PC-9 (cell line): Measurements from ENCODE around the gene OR51E2. TPM values are rescaled to one million over a fixed set of nuclear protein-coding genes. Genes with fewer than 3 reads are reported as not detected.

Source experiments
- BruUV-seq: library from RNA; stranded (reverse); fragments of 400-500 nt; replicated peaks from 2 replicates; lab custom pipeline; 2021; lab: Mats Ljungman, UMichigan
- CTCF ChIA-PET: fragments of 300-600 bp; sonication (Branson Sonifier 250); formaldehyde crosslinking; loops from one replicate; lab custom pipeline; 2022; ENCODE audit warnings: antibody characterized with exemption; lab: Charles Lee
- POLR2A ChIA-PET: fragments of 300-600 bp; sonication (Branson Sonifier 250); formaldehyde crosslinking; loops from one replicate; lab custom pipeline; 2022; ENCODE audit warnings: antibody characterized with exemption; ENCODE audit not compliant: unreplicated experiment; lab: Charles Lee
- DNase-seq, 2 experiments: peaks; one replicate each; pipeline versions ENCODE4 v3.0.0 to v3.0.0-alpha.2; 2015 to 2022; ENCODE audit warnings: mixed read lengths in 1 of 2
- H2AFZ ChIP-seq: fragments of 200-600 bp; sonication (generic); 2 replicates; pipeline ENCODE4 v1.8.1; 2017; ENCODE audit warnings: antibody characterized with exemption
- H3F3A ChIP-seq: fragments of 200-600 bp; sonication (generic); 2 replicates; pipeline ENCODE4 v1.8.1; 2017; ENCODE audit warnings: antibody characterized with exemption, mild to moderate bottlenecking, low read depth; ENCODE audit not compliant: insufficient read depth
- H3K27ac ChIP-seq: fragments of 200-600 bp; sonication (generic); 2 replicates; pipeline ENCODE4 v1.6.1; 2016; ENCODE audit warnings: mixed run types
- H3K27me3 ChIP-seq: fragments of 200-600 bp; sonication (generic); 2 replicates; pipeline ENCODE4 v1.6.1; 2016; ENCODE audit warnings: low read depth, mixed run types; ENCODE audit not compliant: insufficient read depth
- H3K36me3 ChIP-seq: fragments of 200-600 bp; sonication (generic); 2 replicates; pipeline ENCODE4 v1.6.1; 2016; ENCODE audit warnings: low read depth, mixed run types
- H3K4me1 ChIP-seq: fragments of 200-600 bp; sonication (generic); replicated peaks from 2 replicates; pipeline ENCODE4 v1.6.1; 2016; ENCODE audit warnings: mixed run types; ENCODE audit not compliant: insufficient read depth
- H3K4me2 ChIP-seq: fragments of 200-600 bp; sonication (generic); 2 replicates; pipeline ENCODE4 v1.6.1; 2017; ENCODE audit warnings: mixed run types
- H3K4me3 ChIP-seq: fragments of 200-600 bp; sonication (generic); 2 replicates; pipeline ENCODE4 v1.6.1; 2016; ENCODE audit warnings: mixed run types
- H3K79me2 ChIP-seq: fragments of 200-600 bp; sonication (generic); 2 replicates; pipeline ENCODE4 v1.6.1; 2017; ENCODE audit warnings: low read depth, mixed run types
- H3K9me2 ChIP-seq: fragments of 200-600 bp; sonication (generic); 2 replicates; pipeline ENCODE4 v1.8.1; 2017; ENCODE audit warnings: mild to moderate bottlenecking; ENCODE audit not compliant: insufficient read depth
- H3K9me3 ChIP-seq: fragments of 200-600 bp; sonication (generic); 2 replicates; pipeline ENCODE4 v1.8.1; 2016; ENCODE audit warnings: low read depth; ENCODE audit not compliant: insufficient read depth
- H4K20me1 ChIP-seq: fragments of 200-600 bp; sonication (generic); 2 replicates; pipeline ENCODE4 v1.8.1; 2017; ENCODE audit not compliant: insufficient read depth
- CTCF ChIP-seq: fragments of 200-600 bp; sonication (generic); conservative IDR thresholded peaks from 2 replicates; pipeline ENCODE4 v1.6.1; 2017; ENCODE audit warnings: mixed run types, antibody characterized with exemption, mild to moderate bottlenecking, moderate library complexity
- EZH2 ChIP-seq: fragments of 200-600 bp; sonication (generic); IDR thresholded peaks from 2 replicates; pipeline ENCODE4 v1.8.0; 2017; ENCODE audit warnings: antibody characterized with exemption, low read depth
- intact Hi-C: fragments of 100-400 bp; cut with micrococcal nuclease; formaldehyde crosslinking; loops from one replicate; pipeline ENCODE4 v1.10.0; 2022; ENCODE audit not compliant: unreplicated experiment
- total RNA-seq: library from RNA; stranded (reverse); gene quantifications from 2 replicates; pipeline ENCODE4 v1.2.3, GENCODE V29; 2021

The OR51E2 gene
- total RNA-seq, 1 experiment from 2014 or later = not detected

- no peak within 1 kb of the TSS for H3K4me3 ChIP-seq
- H2AFZ ChIP-seq = no peak within 1 kb of the TSS
- no TSS peak for BruUV-seq
- H3F3A ChIP-seq = no peaks in the 10 kb centered on the region
- H3K4me2 ChIP-seq = no peak within 1 kb of the TSS
- no peak within 1 kb of the TSS for H3K27ac ChIP-seq
- intact Hi-C loops = no loop called here
- no peaks in the 10 kb centered on the region for H3K79me2 ChIP-seq
- no peaks in the 10 kb centered on the region for H3K27me3 ChIP-seq
- ChIA-PET CTCF (no interaction called here), POLR2A (no interaction called here)
- no peaks in the 10 kb centered on the region for H3K9me3 ChIP-seq
- no peaks in the 10 kb centered on the region for H3K36me3 ChIP-seq
- DNase-seq = no peak
- TF ChIP-seq CTCF (no peak), EZH2 (no peak)
- no peaks in the 10 kb centered on the region for H3K9me2 ChIP-seq
- no peaks in the 10 kb centered on the region for H4K20me1 ChIP-seq
- H3K4me1 ChIP-seq = no peaks in the 10 kb centered on the region
Measured at GRCh38 chr11:4704054-4704789, 6.6 kb upstream of the OR51E2 start, which contains the start of gene MMP26. Gene MMP26 (plus strand): TSS chr11:4704784.

GRCh38 chr11:4700436-4700820 is 2.8 kb upstream of the OR51E2 start:
- H3F3A ChIP-seq = no peaks in the 10 kb centered on the region
- H3K4me1 ChIP-seq = no peaks in the 10 kb centered on the region
- BruUV-seq = no TSS peak
- no peaks in the 10 kb centered on the region for H4K20me1 ChIP-seq
- intact Hi-C loops = no loop called here
- no peak overlapping the region for H3K4me3 ChIP-seq
- no peaks in the 10 kb centered on the region for H3K79me2 ChIP-seq
- no peak for DNase-seq
- no peaks in the 10 kb centered on the region for H3K36me3 ChIP-seq
- ChIA-PET CTCF (no interaction called here), POLR2A (no interaction called here)
- no peak overlapping the region for H3K27ac ChIP-seq
- H3K4me2 ChIP-seq = no peak overlapping the region
- H2AFZ ChIP-seq = no peak overlapping the region
- no peaks in the 10 kb centered on the region for H3K9me3 ChIP-seq
- no peaks in the 10 kb centered on the region for H3K27me3 ChIP-seq
- TF ChIP-seq CTCF = no peak
- no peak for TF ChIP-seq EZH2
- no peaks in the 10 kb centered on the region for H3K9me2 ChIP-seq

DNA sequence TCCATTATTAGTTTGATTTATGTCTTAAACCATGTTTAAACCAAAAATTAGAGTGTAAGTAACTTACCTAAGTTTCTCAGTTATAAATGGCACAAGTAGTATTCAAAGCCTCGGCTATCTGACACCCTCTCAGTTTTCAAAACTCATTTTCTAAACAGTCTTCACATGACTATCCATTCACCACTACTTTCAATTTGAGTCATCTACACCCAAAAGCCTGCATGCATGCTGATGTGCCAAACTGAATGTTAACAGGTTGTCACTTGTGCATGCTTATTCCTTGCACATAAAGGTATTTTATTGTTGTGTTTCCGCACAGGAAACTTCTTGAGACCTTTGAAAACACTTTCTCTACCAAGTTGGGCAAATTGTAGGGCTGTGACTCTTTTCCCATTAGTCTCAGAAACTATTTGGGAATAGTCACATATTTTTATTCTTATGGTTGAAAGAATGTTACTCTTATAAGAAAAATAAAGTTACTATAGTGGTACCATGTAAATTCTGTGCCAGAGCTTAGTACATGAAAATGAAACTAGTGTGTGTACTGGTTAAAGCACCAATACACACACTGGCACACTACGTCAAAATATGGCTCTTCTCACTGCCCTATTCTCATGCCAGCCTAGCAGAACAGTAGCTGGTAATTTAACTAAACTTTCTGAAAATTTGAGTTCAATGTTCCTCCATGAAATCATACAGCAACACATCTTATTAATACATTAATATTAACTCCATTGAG is 2.2 kb upstream of the OR51E2 start:
- H3K4me1 ChIP-seq = no peaks in the 10 kb centered on the region
- no peaks in the 10 kb centered on the region for H3K79me2 ChIP-seq
- H3F3A ChIP-seq = no peaks in the 10 kb centered on the region
- TF ChIP-seq CTCF (no peak), EZH2 (no peak)
- H3K36me3 ChIP-seq = no peaks in the 10 kb centered on the region
- intact Hi-C loops = no loop called here
- no TSS peak for BruUV-seq
- POLR2A ChIA-PET = no interaction called here
- no peaks in the 10 kb centered on the region for H4K20me1 ChIP-seq
- H3K4me3 ChIP-seq = no peak overlapping the region
- no peak overlapping the region for H2AFZ ChIP-seq
- CTCF ChIA-PET = no interaction called here
- no peaks in the 10 kb centered on the region for H3K9me2 ChIP-seq
- no peak overlapping the region for H3K4me2 ChIP-seq
- no peaks in the 10 kb centered on the region for H3K27me3 ChIP-seq
- no peaks in the 10 kb centered on the region for H3K9me3 ChIP-seq
- no peak overlapping the region for H3K27ac ChIP-seq
- no peak for DNase-seq
